Measurements from ENCODE around the gene GALT. TPM values are rescaled to one million over a fixed set of nuclear protein-coding genes. Genes with fewer than 3 reads are reported as not detected.

GALT gene
- total RNA-seq, 1 experiment from 2014 or later = 27.6 TPM

- no peak for TF ChIP-seq EZH2 (IDR thresholded peaks at IDR 0.05; ENCODE audit: borderline replicate concordance, low read depth, low read length, poor library complexity, severe bottlenecking)
- TF ChIP-seq CTCF (conservative IDR thresholded peaks at IDR 0.05; ENCODE audit: low read depth, low read length) = no peak
- intact Hi-C loops (cut with micrococcal nuclease; ENCODE audit: unreplicated experiment) = no loop called here
- H3K4me1 ChIP-seq (ENCODE audit: insufficient read depth, low read length, poor library complexity, severe bottlenecking) = peaks cover 6% of the 10 kb centered on the region
- ChIA-PET CTCF (no interaction called here), POLR2A (ENCODE audit: low non-redundant PET) (no interaction called here)
- no peaks in the 10 kb centered on the region for H3K27me3 ChIP-seq (replicated peaks; ENCODE audit: insufficient read depth, low read depth, low read length, poor library complexity)
- no peaks in the 10 kb centered on the region for H3K9me3 ChIP-seq (ENCODE audit: low read depth, low read length, poor library complexity, severe bottlenecking)
- no peak overlapping the region for H3K4me3 ChIP-seq (ENCODE audit: low read depth, low read length, poor library complexity, severe bottlenecking)
- DNase-seq (ENCODE audit: low spot score) = no peak
- peaks cover 3% of the 10 kb centered on the region for H3K36me3 ChIP-seq (ENCODE audit: insufficient read depth, low read length, poor library complexity, severe bottlenecking)
- BruUV-seq (replicated peaks) = no TSS peak
- no peak overlapping the region for H3K27ac ChIP-seq (ENCODE audit: low read depth, low read length, poor library complexity, severe bottlenecking)
Measured at GRCh38 chr9:34615132-34615531, 31.3 kb upstream of the GALT start.

- Histone ChIP-seq H3K4me1 (ENCODE audit: insufficient read depth, low read length, poor library complexity, severe bottlenecking) (peaks cover 3% of the 10 kb centered on the region), H3K36me3 (ENCODE audit: insufficient read depth, low read length, poor library complexity, severe bottlenecking) (no peaks in the 10 kb centered on the region), H3K9me3 (ENCODE audit: low read depth, low read length, poor library complexity, severe bottlenecking) (no peaks in the 10 kb centered on the region), H3K4me3 (ENCODE audit: low read depth, low read length, poor library complexity, severe bottlenecking) (peak within 1 kb of the TSS; percentile 94), H3K27me3 (replicated peaks; ENCODE audit: insufficient read depth, low read depth, low read length, poor library complexity) (peaks cover 16% of the 10 kb centered on the region), H3K27ac (ENCODE audit: low read depth, low read length, poor library complexity, severe bottlenecking) (peak within 1 kb of the TSS; percentile 72)
- ChIA-PET POLR2A (ENCODE audit: low non-redundant PET) (no interaction called here), CTCF (interaction anchor here (1.2 to 1.3 kb wide), 2 partner anchors 14 to 27 kb away, joined by 3 to 7 read pairs; no protein-coding TSS in a partner anchor)
- intact Hi-C loops (cut with micrococcal nuclease; ENCODE audit: unreplicated experiment) = no loop called here
- no peak for TF ChIP-seq CTCF (conservative IDR thresholded peaks at IDR 0.05; ENCODE audit: low read depth, low read length)
- no peak for TF ChIP-seq EZH2 (IDR thresholded peaks at IDR 0.05; ENCODE audit: borderline replicate concordance, low read depth, low read length, poor library complexity, severe bottlenecking)
- peak; percentile 97 for DNase-seq (ENCODE audit: low spot score)
- TSS peak; percentile 69 for BruUV-seq (replicated peaks)
Measured at GRCh38 chr9:34620061-34620994, 26.1 kb upstream of the GALT start, which contains the start of gene DCTN3. Gene DCTN3, minus strand, starts transcription at chr9:34620495. Its CDS starts 31 bp downstream, at chr9:34620464.

GRCh38 chr9:34623374-34624235 lies 22.9 kb upstream of the GALT start:
- peaks cover 3% of the 10 kb centered on the region for H3K4me1 ChIP-seq (ENCODE audit: insufficient read depth, low read length, poor library complexity, severe bottlenecking)
- no TSS peak for BruUV-seq (replicated peaks)
- H3K27ac ChIP-seq (ENCODE audit: low read depth, low read length, poor library complexity, severe bottlenecking) = no peak overlapping the region
- no peaks in the 10 kb centered on the region for H3K36me3 ChIP-seq (ENCODE audit: insufficient read depth, low read length, poor library complexity, severe bottlenecking)
- H3K9me3 ChIP-seq (ENCODE audit: low read depth, low read length, poor library complexity, severe bottlenecking) = no peaks in the 10 kb centered on the region
- no peak overlapping the region for H3K4me3 ChIP-seq (ENCODE audit: low read depth, low read length, poor library complexity, severe bottlenecking)
- DNase-seq (ENCODE audit: low spot score) = no peak
- ChIA-PET POLR2A (ENCODE audit: low non-redundant PET) (no interaction called here), CTCF (no interaction called here)
- peaks cover 48% of the 10 kb centered on the region for H3K27me3 ChIP-seq (replicated peaks; ENCODE audit: insufficient read depth, low read depth, low read length, poor library complexity)
- TF ChIP-seq CTCF (conservative IDR thresholded peaks at IDR 0.05; ENCODE audit: low read depth, low read length) (no peak), EZH2 (IDR thresholded peaks at IDR 0.05; ENCODE audit: borderline replicate concordance, low read depth, low read length, poor library complexity, severe bottlenecking) (no peak)
- intact Hi-C loops (cut with micrococcal nuclease; ENCODE audit: unreplicated experiment) = no loop called here

Measured in A673 (cell line).